IPS-15b (cell line): Measurements from ENCODE around the gene GALM.

Source experiments
- H3K27me3 ChIP-seq: one replicate; pipeline ENCODE4 v1.6.1; 2013; ENCODE audit warnings: low read length; ENCODE audit not compliant: control insufficient read depth, insufficient read depth
- H3K36me3 ChIP-seq: one replicate; pipeline ENCODE4 v1.6.1; 2013; ENCODE audit warnings: low read length; ENCODE audit not compliant: control insufficient read depth, insufficient read depth
- H3K4me1 ChIP-seq: one replicate; pipeline ENCODE4 v1.6.1; 2013; ENCODE audit warnings: mild to moderate bottlenecking, low read length; ENCODE audit not compliant: control insufficient read depth, insufficient read depth
- H3K4me3 ChIP-seq: one replicate; pipeline ENCODE4 v1.5.1; 2013; ENCODE audit warnings: low read depth, low read length
- H3K9ac ChIP-seq: one replicate; pipeline ENCODE4 v1.6.1; 2013; ENCODE audit warnings: low read depth, mild to moderate bottlenecking, low read length
- H3K9me3 ChIP-seq: one replicate; pipeline ENCODE4 v1.6.1; 2013; ENCODE audit warnings: mild to moderate bottlenecking, low read length; ENCODE audit not compliant: control insufficient read depth, insufficient read depth

The GALM gene

DNA sequence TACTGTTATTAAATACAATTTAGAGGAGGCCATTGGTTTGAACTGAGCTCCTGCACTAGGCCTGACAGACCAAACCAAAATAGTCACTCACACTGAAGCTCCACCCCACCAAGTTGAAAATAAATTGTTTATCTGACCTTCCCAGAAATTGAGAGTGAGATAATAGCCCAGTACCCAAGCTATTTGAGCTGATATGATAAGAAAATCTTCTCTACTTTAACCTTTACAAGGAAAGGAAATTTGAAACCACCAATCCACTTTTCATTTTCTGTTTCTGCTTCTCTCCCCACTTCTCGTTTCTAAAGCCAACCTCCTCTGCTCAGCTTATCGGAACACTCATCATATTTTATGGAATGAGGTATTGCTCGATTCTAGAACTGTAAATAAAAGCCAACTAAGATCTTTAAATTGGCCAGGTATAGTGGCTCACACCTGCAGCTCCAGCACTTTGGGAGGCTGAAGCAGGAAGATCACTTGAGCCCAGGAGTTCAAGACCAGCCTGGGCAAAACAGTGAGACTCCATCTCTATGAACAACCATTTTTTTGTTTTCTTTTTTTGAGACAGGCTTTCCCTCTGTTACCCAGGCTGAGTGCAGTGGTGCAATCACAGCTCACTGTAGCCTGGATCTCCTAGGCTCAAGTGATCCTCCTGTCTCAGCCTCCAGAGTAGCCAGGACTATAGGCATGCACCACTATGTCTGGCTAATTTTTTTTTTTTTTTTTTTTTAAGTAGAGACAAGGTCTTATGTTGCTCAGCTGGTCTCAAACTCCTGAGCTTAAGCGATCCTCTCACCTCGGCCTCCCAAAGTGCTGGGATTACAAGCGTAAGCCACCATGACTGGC lies 13.3 kb upstream of the GALM start:
- H3K9ac ChIP-seq: no peak overlapping the region

DNA sequence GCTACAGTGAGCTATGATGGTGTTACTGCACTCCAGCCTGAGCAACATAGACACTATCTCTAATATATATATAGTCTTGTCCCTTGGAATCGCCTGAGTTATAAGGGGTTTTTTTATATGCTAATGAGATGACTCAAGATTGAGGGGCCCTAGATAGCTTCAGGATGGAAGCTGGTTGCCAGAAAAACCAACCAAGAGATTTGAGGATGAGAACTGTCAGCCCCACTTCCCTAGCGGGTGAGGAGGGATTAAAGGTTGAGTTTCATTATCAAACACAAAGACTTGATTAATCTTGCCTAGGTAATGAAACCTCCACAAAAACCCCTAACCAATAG lies 12.6 kb upstream of the GALM start:
- Histone ChIP-seq H3K4me3 (no peak overlapping the region), H3K4me1 (no peaks in the 10 kb centered on the region), H3K27me3 (no peaks in the 10 kb centered on the region), H3K36me3 (peaks cover 2% of the 10 kb centered on the region), H3K9me3 (no peaks in the 10 kb centered on the region), H3K9ac (no peak overlapping the region)

More for the DNA sequence above, 13.3 kb upstream of the GALM start:
- Histone ChIP-seq H3K4me1 (no peaks in the 10 kb centered on the region), H3K4me3 (no peak overlapping the region), H3K9me3 (no peaks in the 10 kb centered on the region), H3K36me3 (peaks cover 2% of the 10 kb centered on the region), H3K27me3 (no peaks in the 10 kb centered on the region)

- H3K27me3 ChIP-seq: no peaks in the 10 kb centered on the region
Observed at GRCh38 chr2:38653715-38654527, 12.0 kb upstream of the GALM start.

DNA sequence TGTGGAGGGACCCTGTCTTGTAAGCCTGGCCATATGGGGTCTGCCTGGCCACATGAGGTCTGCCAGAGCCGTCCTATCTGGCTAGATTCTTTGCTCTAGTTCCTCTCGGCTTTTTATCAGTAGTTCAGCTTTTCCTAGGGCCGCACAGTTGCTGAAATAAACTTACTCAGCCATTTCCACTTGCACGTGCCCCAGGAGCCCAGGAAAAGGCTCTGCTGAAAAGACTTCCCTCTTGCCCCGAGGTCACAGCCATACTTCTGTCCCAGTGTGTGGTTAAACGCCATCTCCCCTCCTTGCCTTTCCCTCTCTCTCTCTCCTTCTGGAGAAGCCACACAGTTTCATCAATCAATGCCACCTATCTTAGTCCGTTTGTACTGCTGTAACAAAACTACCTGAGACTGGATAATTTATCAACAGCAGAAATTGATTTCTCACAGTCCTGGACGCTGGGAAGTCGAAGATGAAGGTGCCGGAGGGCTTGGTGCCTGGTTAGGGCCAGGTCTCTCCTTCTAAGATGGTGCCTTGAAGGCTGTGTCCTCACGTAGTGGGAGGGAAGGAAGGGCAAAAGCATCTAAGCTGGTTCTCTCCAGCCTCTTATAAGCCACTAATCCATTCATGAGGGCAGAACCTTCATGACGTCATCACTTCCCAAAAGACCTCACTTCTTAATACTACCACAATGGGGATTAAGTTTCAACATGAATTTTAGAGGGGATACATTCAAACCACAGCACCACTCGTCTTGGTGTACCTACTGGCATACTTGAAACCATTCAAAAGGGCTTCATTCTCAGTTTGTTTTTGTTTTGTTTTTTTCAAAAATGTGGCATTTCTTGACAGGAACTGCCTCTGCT lies 11.2 kb upstream of the GALM start:
- Histone ChIP-seq H3K4me1 (no peaks in the 10 kb centered on the region), H3K27me3 (no peaks in the 10 kb centered on the region), H3K36me3 (peaks cover 2% of the 10 kb centered on the region), H3K4me3 (no peak overlapping the region), H3K9ac (no peak overlapping the region), H3K9me3 (no peaks in the 10 kb centered on the region)

More at GRCh38 chr2:38653715-38654527, 12.0 kb upstream of the GALM start:
- Histone ChIP-seq H3K4me3 (no peak overlapping the region), H3K36me3 (peaks cover 2% of the 10 kb centered on the region), H3K4me1 (no peaks in the 10 kb centered on the region), H3K9me3 (no peaks in the 10 kb centered on the region), H3K9ac (no peak overlapping the region)

GRCh38 chr2:38655441-38655840 lies 10.5 kb upstream of the GALM start:
- H3K9ac ChIP-seq: no peak overlapping the region
- H3K36me3 ChIP-seq: peaks cover 2% of the 10 kb centered on the region
- no peaks in the 10 kb centered on the region for H3K9me3 ChIP-seq
- no peaks in the 10 kb centered on the region for H3K4me1 ChIP-seq
- H3K27me3 ChIP-seq: no peaks in the 10 kb centered on the region
- H3K4me3 ChIP-seq: no peak overlapping the region

GRCh38 chr2:38656866-38657480 lies 8.9 kb upstream of the GALM start:
- Histone ChIP-seq H3K36me3 (peaks cover 2% of the 10 kb centered on the region), H3K9me3 (no peaks in the 10 kb centered on the region), H3K4me3 (no peak overlapping the region), H3K4me1 (no peaks in the 10 kb centered on the region), H3K9ac (no peak overlapping the region), H3K27me3 (no peaks in the 10 kb centered on the region)

GRCh38 chr2:38658613-38659012 lies 7.3 kb upstream of the GALM start:
- H3K36me3 ChIP-seq: peaks cover 2% of the 10 kb centered on the region
- H3K9me3 ChIP-seq: no peaks in the 10 kb centered on the region
- H3K27me3 ChIP-seq: no peaks in the 10 kb centered on the region
- H3K4me1 ChIP-seq: no peaks in the 10 kb centered on the region
- no peak overlapping the region for H3K9ac ChIP-seq
- H3K4me3 ChIP-seq: no peak overlapping the region

GRCh38 chr2:38659115-38659514 lies 6.8 kb upstream of the GALM start:
- Histone ChIP-seq H3K4me3 (no peak overlapping the region), H3K27me3 (no peaks in the 10 kb centered on the region), H3K9ac (no peak overlapping the region), H3K36me3 (peaks cover 2% of the 10 kb centered on the region), H3K9me3 (no peaks in the 10 kb centered on the region), H3K4me1 (no peaks in the 10 kb centered on the region)

DNA sequence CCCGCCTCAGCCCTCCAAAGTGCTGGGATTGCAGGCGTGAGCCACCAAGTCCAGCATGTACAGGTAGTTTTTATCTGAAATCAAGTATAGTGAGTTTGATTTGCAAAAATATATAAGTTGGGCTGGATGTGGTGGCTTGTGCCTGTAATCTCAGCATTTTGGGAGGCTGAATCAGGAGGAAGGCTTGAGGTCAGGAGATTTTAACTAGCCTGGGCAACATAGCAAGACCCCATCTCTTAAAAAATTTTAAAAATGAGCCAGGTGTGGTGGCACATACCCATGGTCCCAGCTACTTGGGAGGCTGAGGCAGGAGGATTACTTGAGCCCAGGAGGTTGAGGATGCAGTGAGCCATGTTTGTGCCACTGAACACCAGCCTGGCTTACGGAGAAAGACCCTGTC lies 5.6 kb upstream of the GALM start:
- Histone ChIP-seq H3K36me3 (no peaks in the 10 kb centered on the region), H3K4me1 (no peaks in the 10 kb centered on the region), H3K4me3 (no peak overlapping the region), H3K9ac (no peak overlapping the region), H3K27me3 (no peaks in the 10 kb centered on the region), H3K9me3 (no peaks in the 10 kb centered on the region)

DNA sequence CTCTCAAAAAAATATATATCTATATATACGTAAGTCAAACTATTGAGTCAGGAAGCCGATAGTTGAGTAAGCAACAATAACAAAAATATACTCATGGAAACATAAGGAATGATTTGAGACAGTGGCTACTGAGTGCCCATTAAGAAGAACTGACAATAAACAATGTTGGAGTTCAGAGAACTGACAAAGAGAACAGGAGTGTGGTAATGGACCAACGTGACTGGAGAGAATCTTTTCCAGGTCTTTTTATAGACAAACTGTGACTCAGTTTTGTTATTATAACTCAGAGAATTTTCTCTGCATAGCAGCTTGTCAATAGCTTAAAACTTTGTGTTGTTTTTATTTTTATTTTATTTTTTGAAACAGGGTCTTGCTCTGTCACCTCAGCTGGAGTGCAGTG lies 4.6 kb upstream of the GALM start:
- Histone ChIP-seq H3K9me3 (no peaks in the 10 kb centered on the region), H3K27me3 (no peaks in the 10 kb centered on the region), H3K9ac (no peak overlapping the region), H3K36me3 (no peaks in the 10 kb centered on the region), H3K4me1 (no peaks in the 10 kb centered on the region), H3K4me3 (no peak overlapping the region)

- H3K9me3 ChIP-seq: no peaks in the 10 kb centered on the region
- peaks cover 4% of the 10 kb centered on the region for H3K4me1 ChIP-seq
- H3K36me3 ChIP-seq: no peaks in the 10 kb centered on the region
- H3K4me3 ChIP-seq: peak overlapping the region; percentile 87
- no peaks in the 10 kb centered on the region for H3K27me3 ChIP-seq
- H3K9ac ChIP-seq: peak overlapping the region; percentile 70
Observed at GRCh38 chr2:38666556-38666910, 619 bp downstream of the GALM start.
